SK-N-SH (cell line): ENCODE data around the gene WNK1. TPM values are rescaled to one million over a fixed set of nuclear protein-coding genes. Genes with fewer than 3 reads are reported as not detected.

ENCODE experiments used
- CTCF ChIA-PET: fragments of 300-600, 350-600 bp; formaldehyde crosslinking; extraction: SDS; loops from one replicate; lab custom pipeline; 2021; lab: Yijun Ruan, JAX
- POLR2A ChIA-PET: fragments of 350-600 bp; sonication (Branson Sonifier 250); formaldehyde crosslinking; extraction: SDS; loops from one replicate; lab custom pipeline; 2020; ENCODE audit warnings: antibody characterized with exemption, inconsistent platforms; lab: Yijun Ruan, JAX
- DNase-seq: peaks from one replicate; pipeline ENCODE4 v3.0.0; 2012
- H2AFZ ChIP-seq: fragments of 200-600 bp; sonication (generic); 2 replicates; pipeline ENCODE4 v1.8.1; 2016; ENCODE audit warnings: antibody characterized with exemption, mild to moderate bottlenecking, low read depth
- H3F3A ChIP-seq: fragments of 200-600 bp; sonication (generic); replicated peaks from 2 replicates; pipeline ENCODE3; 2016; ENCODE audit warnings: antibody characterized with exemption, mild to moderate bottlenecking; ENCODE audit not compliant: insufficient read depth
- H3K27ac ChIP-seq, 2 experiments: fragments of 200-500 bp in 1 of 2; fragments of 200-600 bp in 1 of 2; sonication (Bioruptor generic) in 1 of 2; sonication (generic), shearing (Covaris generic) in 1 of 2; 2 replicates each; pipeline versions ENCODE4 v1.5.1 to v1.6.1; 2014 to 2016; ENCODE audit warnings: low read depth in 2 of 2, inconsistent platforms in 1 of 2, low read length in 1 of 2, mild to moderate bottlenecking in 1 of 2, mixed read lengths in 1 of 2
- H3K27me3 ChIP-seq: fragments of 200-600 bp; sonication (generic), shearing (Covaris generic); 2 replicates; pipeline ENCODE4 v1.6.1; 2016; ENCODE audit warnings: mixed run types; ENCODE audit not compliant: insufficient read depth
- H3K36me3 ChIP-seq, 2 experiments: fragments of 200-500 bp in 1 of 2; fragments of 200-600 bp in 1 of 2; sonication (Bioruptor generic) in 1 of 2; sonication (generic) in 1 of 2; replicated peaks in 1 of 2; 2 replicates each; pipeline versions ENCODE3 to v1.5.1; 2014 to 2016; ENCODE audit warnings: low read length in 1 of 2, mild to moderate bottlenecking in 1 of 2; ENCODE audit not compliant: insufficient read depth in 2 of 2, control insufficient read depth in 1 of 2
- H3K4me1 ChIP-seq, 2 experiments: fragments of 200-500 bp in 1 of 2; fragments of 200-600 bp in 1 of 2; sonication (Bioruptor generic) in 1 of 2; sonication (generic), shearing (Covaris generic) in 1 of 2; 2 replicates each; pipeline versions ENCODE4 v1.5.1 to v1.6.1; 2014 to 2016; ENCODE audit warnings: low read depth in 1 of 2, low read length in 1 of 2, mixed run types in 1 of 2; ENCODE audit not compliant: insufficient read depth in 2 of 2, control insufficient read depth in 1 of 2
- H3K4me2 ChIP-seq: fragments of 200-600 bp; sonication (generic), shearing (Covaris generic); 2 replicates; pipeline ENCODE4 v1.6.1; 2017; ENCODE audit warnings: mixed run types
- H3K4me3 ChIP-seq, 2 experiments: fragments of 200-500 bp in 1 of 2; fragments of 200-600 bp in 1 of 2; sonication (Bioruptor generic) in 1 of 2; sonication (generic), shearing (Covaris generic) in 1 of 2; 2 replicates each; pipeline versions ENCODE4 v1.5.1 to v1.8.1; 2014 to 2016; ENCODE audit warnings: low read depth in 2 of 2, inconsistent platforms in 1 of 2, low read length in 1 of 2, mild to moderate bottlenecking in 1 of 2, mixed read lengths in 1 of 2, moderate library complexity in 1 of 2
- H3K79me2 ChIP-seq: fragments of 200-600 bp; sonication (generic); 2 replicates; pipeline ENCODE4 v1.8.1; 2017; ENCODE audit warnings: mild to moderate bottlenecking; ENCODE audit not compliant: insufficient read depth
- H3K9ac ChIP-seq: fragments of 200-600 bp; sonication (generic); 2 replicates; pipeline ENCODE4 v1.6.1; 2017; ENCODE audit warnings: mixed run types
- H3K9me2 ChIP-seq: fragments of 200-600 bp; sonication (generic); 2 replicates; pipeline ENCODE4 v1.6.1; 2017; ENCODE audit warnings: mixed run types
- H3K9me3 ChIP-seq: fragments of 200-600 bp; sonication (generic); 2 replicates; pipeline ENCODE4 v1.6.1; 2017; ENCODE audit warnings: mixed run types, mild to moderate bottlenecking, moderate library complexity
- H4K20me1 ChIP-seq: fragments of 200-600 bp; sonication (generic); 2 replicates; pipeline ENCODE4 v1.6.1; 2017; ENCODE audit warnings: mild to moderate bottlenecking, mixed run types; ENCODE audit not compliant: insufficient read depth
- FOSL2 ChIP-seq: IDR thresholded peaks from 2 replicates; pipeline ENCODE4 v1.4.0; 2012; ENCODE audit warnings: low read depth, mild to moderate bottlenecking, moderate library complexity, borderline replicate concordance
- POLR2AphosphoS5 ChIP-seq: IDR thresholded peaks from 2 replicates; pipeline ENCODE4 v1.6.1; 2012; ENCODE audit warnings: low read depth, low read length
- RAD21 ChIP-seq: IDR thresholded peaks from 2 replicates; pipeline ENCODE4 v1.6.1; 2012; ENCODE audit warnings: mild to moderate bottlenecking, low read length
- RCOR1 ChIP-seq: fragments of 150-350 bp; IDR thresholded peaks from 2 replicates; pipeline ENCODE4 v1.6.1; 2017; ENCODE audit warnings: antibody characterized with exemption, low read length
- RFX5 ChIP-seq: IDR thresholded peaks from 2 replicates; pipeline ENCODE4 v1.6.1; 2012; ENCODE audit warnings: mild to moderate bottlenecking, improper control_type of control experiment, low read length
- TEAD4 ChIP-seq: IDR thresholded peaks from 2 replicates; pipeline ENCODE4 v1.4.0; 2012; ENCODE audit warnings: mild to moderate bottlenecking, borderline replicate concordance; ENCODE audit not compliant: insufficient read depth
- WGBS: methylation state at CpG from one replicate; pipeline ENCODE4 v1.1.6; 2017; ENCODE audit warnings: low lambda C conversion rate; 5-methylcytosine and 5-hydroxymethylcytosine counted together
- polyA plus RNA-seq, 3 experiments: library from polyadenylated mRNA; depleted of rRNA; stranded (reverse); fragments of >200 nt; gene quantifications; 2 replicates each; pipeline ENCODE4 v1.2.3, GENCODE V29; 2012
- TF ChIP-seq, protein P1 (sequence below): IDR thresholded peaks from 2 replicates; pipeline ENCODE4 v1.4.0; 2012; ENCODE audit warnings: low read depth, borderline replicate concordance

Gene WNK1
- polyA plus RNA-seq, 1 of the 3 experiments (the other 2 are of a cell fraction), result 30.5 TPM

- H2AFZ ChIP-seq, result no peak overlapping the region
- under 1% methylated on average over 24 of the region's 63 CpGs for WGBS
- H3K4me1 ChIP-seq, result peaks cover 11 to 14% of the 10 kb centered on the region in 2 experiments; a peak in 3 of 4 replicates
- H4K20me1 ChIP-seq, result peaks cover 57% of the 10 kb centered on the region
- no peaks in the 10 kb centered on the region for H3K9me2 ChIP-seq
- H3K27ac ChIP-seq, result peak overlapping the region; percentile 86 to 96
- peaks cover 24% of the 10 kb centered on the region for H3F3A ChIP-seq
- peak; percentile 65 for DNase-seq
- peak overlapping the region; percentile 78 to 89 for H3K4me3 ChIP-seq
- POLR2A ChIA-PET, result interaction anchor here (2.8 kb wide), 1 partner anchor 196 kb away, joined by 9 read pairs; the partner anchor contains the start of gene RAD52
- TF ChIP-seq TEAD4 (no peak), RCOR1 (no peak), RAD21 (no peak), RFX5 (no peak)
- TF ChIP-seq, protein P1, sequence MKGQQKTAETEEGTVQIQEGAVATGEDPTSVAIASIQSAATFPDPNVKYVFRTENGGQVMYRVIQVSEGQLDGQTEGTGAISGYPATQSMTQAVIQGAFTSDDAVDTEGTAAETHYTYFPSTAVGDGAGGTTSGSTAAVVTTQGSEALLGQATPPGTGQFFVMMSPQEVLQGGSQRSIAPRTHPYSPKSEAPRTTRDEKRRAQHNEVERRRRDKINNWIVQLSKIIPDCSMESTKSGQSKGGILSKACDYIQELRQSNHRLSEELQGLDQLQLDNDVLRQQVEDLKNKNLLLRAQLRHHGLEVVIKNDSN, result no peak
- TF ChIP-seq, all 33 proteins: peak for 0
- peaks cover 2 to 11% of the 10 kb centered on the region in 2 experiments for H3K36me3 ChIP-seq
- CTCF ChIA-PET, result interaction anchor here (1.0 to 8.1 kb wide), 17 partner anchors 7 to 829 kb away, joined by 3 to 136 read pairs (median 6); partner anchors contain the start of gene RAD52
- H3K9ac ChIP-seq, result peak overlapping the region; percentile 90
- no peaks in the 10 kb centered on the region for H3K9me3 ChIP-seq
- peaks cover 59% of the 10 kb centered on the region for H3K79me2 ChIP-seq
- no peaks in the 10 kb centered on the region for H3K27me3 ChIP-seq
- H3K4me2 ChIP-seq, result peak overlapping the region; percentile 95
Observed at GRCh38 chr12:753611-754472, 1.5 kb downstream of the WNK1 start.

- H3K4me3 ChIP-seq, result peak overlapping the region; percentile 78 to 89
- H2AFZ ChIP-seq, result no peak overlapping the region
- peak overlapping the region; percentile 1 to 86; a peak in 3 of 4 replicates for H3K27ac ChIP-seq
- H3F3A ChIP-seq, result peaks cover 24% of the 10 kb centered on the region
- peaks cover 65% of the 10 kb centered on the region for H3K79me2 ChIP-seq
- H3K9me3 ChIP-seq, result no peaks in the 10 kb centered on the region
- no peaks in the 10 kb centered on the region for H3K27me3 ChIP-seq
- no peaks in the 10 kb centered on the region for H3K9me2 ChIP-seq
- peak overlapping the region; percentile 95 for H3K4me2 ChIP-seq
- peaks cover 2 to 11% of the 10 kb centered on the region in 2 experiments for H3K36me3 ChIP-seq
- WGBS, result under 1% methylated on average over 5 of the region's 5 CpGs
- H4K20me1 ChIP-seq, result peaks cover 62% of the 10 kb centered on the region
- ChIA-PET POLR2A (no interaction called here), CTCF (interaction anchor here (0.6 to 8.1 kb wide), 20 partner anchors 11 to 195 kb away, joined by 3 to 136 read pairs (median 4); partner anchors contain the start of gene RAD52)
- no peak for TF ChIP-seq FOSL2
- TF ChIP-seq POLR2AphosphoS5, result no peak
- DNase-seq, result no peak
- H3K4me1 ChIP-seq, result peaks cover 12 to 14% of the 10 kb centered on the region in 2 experiments; a peak in 3 of 4 replicates
- peak overlapping the region; percentile 90 for H3K9ac ChIP-seq
Observed at GRCh38 chr12:754473-754820, 2.1 kb downstream of the WNK1 start.
